Astrocyte (in vitro differentiated cells and primary cell): Measurements from ENCODE around the gene H2BK1. TPM values are rescaled to one million over a fixed set of nuclear protein-coding genes. Genes with fewer than 3 reads are reported as not detected.

Experiments used
- DNase-seq: peaks from one replicate; pipeline ENCODE4 v3.0.0-alpha.2; 2010; ENCODE audit warnings: low read depth
- FAIRE-seq: peaks from 2 replicates; lab custom pipeline; 2011; peaks lifted over from hg19 to GRCh38; lab: Jason Lieb, UNC
- H2AFZ ChIP-seq: 2 replicates; pipeline ENCODE4 v1.6.0; 2012; ENCODE audit warnings: low read depth, low read length, inconsistent platforms
- H3K27ac ChIP-seq: 2 replicates; pipeline ENCODE4 v1.5.1; 2011; ENCODE audit warnings: low read depth, low read length, inconsistent platforms
- H3K27me3 ChIP-seq: 2 replicates; pipeline ENCODE4 v1.6.0; 2011; ENCODE audit warnings: low read length, inconsistent platforms; ENCODE audit not compliant: insufficient read depth
- H3K36me3 ChIP-seq: 2 replicates; pipeline ENCODE4 v1.5.1; 2011; ENCODE audit warnings: low read length, inconsistent platforms; ENCODE audit not compliant: insufficient read depth
- H3K4me1 ChIP-seq: 2 replicates; pipeline ENCODE4 v1.5.1; 2011; ENCODE audit warnings: low read length, inconsistent platforms; ENCODE audit not compliant: insufficient read depth
- H3K4me2 ChIP-seq: 2 replicates; pipeline ENCODE4 v1.6.0; 2012; ENCODE audit warnings: low read length, inconsistent platforms
- H3K4me3 ChIP-seq: 2 replicates; pipeline ENCODE4 v1.5.1; 2011; ENCODE audit warnings: low read depth, mild to moderate bottlenecking, low read length, inconsistent platforms; ENCODE audit not compliant: insufficient read depth
- H3K79me2 ChIP-seq: 2 replicates; pipeline ENCODE4 v1.6.0; 2012; ENCODE audit warnings: mild to moderate bottlenecking, low read length, inconsistent platforms; ENCODE audit not compliant: insufficient read depth
- H3K9ac ChIP-seq: 2 replicates; pipeline ENCODE4 v1.6.0; 2012; ENCODE audit warnings: mild to moderate bottlenecking, low read length, inconsistent platforms
- H3K9me3 ChIP-seq: 2 replicates; pipeline ENCODE4 v1.5.1; 2012; ENCODE audit warnings: low read depth, mild to moderate bottlenecking, low read length, inconsistent platforms; ENCODE audit not compliant: insufficient read depth
- H4K20me1 ChIP-seq: 2 replicates; pipeline ENCODE4 v1.6.0; 2012; ENCODE audit warnings: low read length, inconsistent platforms; ENCODE audit not compliant: insufficient read depth
- H3K27ac Mint-ChIP-seq: one replicate; pipeline ENCODE4 v1.8.0; 2021; ENCODE audit warnings: mild to moderate bottlenecking, mixed read lengths; ENCODE audit not compliant: unreplicated experiment
- H3K27me3 Mint-ChIP-seq: one replicate; pipeline ENCODE4 v1.8.0; 2021; ENCODE audit warnings: low read depth, mixed read lengths; ENCODE audit not compliant: unreplicated experiment
- H3K36me3 Mint-ChIP-seq: one replicate; pipeline ENCODE4 v1.8.0; 2021; ENCODE audit warnings: low read depth, mixed read lengths; ENCODE audit not compliant: unreplicated experiment
- H3K4me1 Mint-ChIP-seq: one replicate; pipeline ENCODE4 v1.8.0; 2021; ENCODE audit warnings: low read depth, mixed read lengths; ENCODE audit not compliant: unreplicated experiment
- H3K4me3 Mint-ChIP-seq: one replicate; pipeline ENCODE4 v1.8.0; 2021; ENCODE audit warnings: mild to moderate bottlenecking, moderate library complexity, mixed read lengths; ENCODE audit not compliant: unreplicated experiment
- H3K9me3 Mint-ChIP-seq: one replicate; pipeline ENCODE4 v1.8.0; 2021; ENCODE audit warnings: mild to moderate bottlenecking, mixed read lengths; ENCODE audit not compliant: unreplicated experiment
- CTCF ChIP-seq: IDR thresholded peaks from 2 replicates; pipeline ENCODE4 v1.5.1; 2011; ENCODE audit warnings: low read depth, mild to moderate bottlenecking, inconsistent platforms, low read length, moderate library complexity; ENCODE audit not compliant: insufficient read depth
- EZH2 ChIP-seq: IDR thresholded peaks from 2 replicates; pipeline ENCODE4 v1.6.1; 2012; ENCODE audit warnings: mild to moderate bottlenecking, low read length, inconsistent platforms; ENCODE audit not compliant: insufficient read depth
- total RNA-seq: library from RNA; stranded (reverse); gene quantifications from 2 replicates; pipeline ENCODE4 v1.2.1, GENCODE V29; 2021

The H2BK1 gene
- total RNA-seq, 1 donor from 2014 or later = not detected

GRCh38 chr7:151185762-151186639 lies 24.3 kb downstream of the H2BK1 start:
- Histone ChIP-seq H3K4me1 (no peaks in the 10 kb centered on the region), H3K79me2 (no peaks in the 10 kb centered on the region), H3K4me3 (no peak overlapping the region), H2AFZ (no peak overlapping the region), H3K27me3 (peaks cover 20% of the 10 kb centered on the region), H3K9me3 (no peaks in the 10 kb centered on the region), H3K9ac (no peak overlapping the region), H3K36me3 (no peaks in the 10 kb centered on the region), H3K27ac (no peak overlapping the region), H3K4me2 (no peak overlapping the region), H4K20me1 (no peaks in the 10 kb centered on the region)
- no peak for FAIRE-seq
- DNase-seq = no peak
- no peaks in the 10 kb centered on the region for H3K4me1 Mint-ChIP-seq
- H3K36me3 Mint-ChIP-seq = peaks cover 2% of the 10 kb centered on the region
- H3K4me3 Mint-ChIP-seq = no peak overlapping the region
- H3K27ac Mint-ChIP-seq = no peak overlapping the region
- no peak for TF ChIP-seq CTCF
- TF ChIP-seq EZH2 = no peak
- peaks cover 9% of the 10 kb centered on the region for H3K9me3 Mint-ChIP-seq
- H3K27me3 Mint-ChIP-seq = peaks cover 52% of the 10 kb centered on the region

GRCh38 chr7:151181011-151181431 lies 29.3 kb downstream of the H2BK1 start:
- Mint-ChIP-seq H3K9me3 (peaks cover 6% of the 10 kb centered on the region), H3K27ac (no peak overlapping the region)
- no peaks in the 10 kb centered on the region for H4K20me1 ChIP-seq

More at GRCh38 chr7:151181011-151181431, 29.3 kb downstream of the H2BK1 start:
- H3K9ac ChIP-seq = no peak overlapping the region
- H3K79me2 ChIP-seq = no peaks in the 10 kb centered on the region
- H3K27me3 ChIP-seq = peaks cover 15% of the 10 kb centered on the region
- no peak overlapping the region for H2AFZ ChIP-seq
- H3K36me3 ChIP-seq = no peaks in the 10 kb centered on the region
- TF ChIP-seq EZH2 (no peak), CTCF (no peak)
- no peak for FAIRE-seq
- no peaks in the 10 kb centered on the region for H3K36me3 Mint-ChIP-seq
- DNase-seq = no peak
- no peak overlapping the region for H3K4me2 ChIP-seq
- no peaks in the 10 kb centered on the region for H3K4me1 ChIP-seq
- no peak overlapping the region for H3K4me3 Mint-ChIP-seq
- peaks cover 61% of the 10 kb centered on the region for H3K27me3 Mint-ChIP-seq
- no peaks in the 10 kb centered on the region for H3K9me3 ChIP-seq
- no peak overlapping the region for H3K4me3 ChIP-seq
- H3K27ac ChIP-seq = no peak overlapping the region
- H3K4me1 Mint-ChIP-seq = no peaks in the 10 kb centered on the region
